Loucy (cell line): Measurements from ENCODE around the gene ZNF83.

ENCODE experiments used
- EZH2phosphoT487 ChIP-seq: fragments of 200-600 bp; IDR thresholded peaks from 2 replicates; pipeline ENCODE4 v1.6.1; 2018; ENCODE audit warnings: antibody characterized with exemption, mild to moderate bottlenecking, moderate library complexity, borderline replicate concordance
- TF ChIP-seq, protein P1 (sequence below): fragments of 200-600 bp; sonication (generic); conservative IDR thresholded peaks from 2 replicates; pipeline ENCODE4 v1.5.1; 2014; ENCODE audit warnings: mild to moderate bottlenecking, antibody characterized with exemption, low read length

DNA sequence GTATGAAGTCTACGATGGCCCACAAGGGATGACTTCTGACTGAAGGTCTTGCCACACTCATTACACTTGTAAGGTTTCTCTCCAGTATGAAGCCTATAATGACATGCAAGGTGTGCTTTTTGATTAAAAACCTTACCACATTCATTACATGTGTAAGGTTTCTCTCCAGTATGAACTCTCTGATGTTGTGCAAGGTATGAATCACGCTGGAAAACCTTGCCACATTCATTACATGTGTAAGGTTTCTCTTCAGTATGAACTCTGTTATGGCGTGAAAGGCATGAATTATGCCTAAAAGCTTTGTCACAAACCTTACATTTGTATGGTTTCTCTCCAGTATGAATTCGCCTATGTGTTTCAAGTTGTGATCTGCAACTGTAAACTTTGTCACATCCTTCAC, 15.0 kb upstream of the ZNF83 start:
- TF ChIP-seq, protein P1, sequence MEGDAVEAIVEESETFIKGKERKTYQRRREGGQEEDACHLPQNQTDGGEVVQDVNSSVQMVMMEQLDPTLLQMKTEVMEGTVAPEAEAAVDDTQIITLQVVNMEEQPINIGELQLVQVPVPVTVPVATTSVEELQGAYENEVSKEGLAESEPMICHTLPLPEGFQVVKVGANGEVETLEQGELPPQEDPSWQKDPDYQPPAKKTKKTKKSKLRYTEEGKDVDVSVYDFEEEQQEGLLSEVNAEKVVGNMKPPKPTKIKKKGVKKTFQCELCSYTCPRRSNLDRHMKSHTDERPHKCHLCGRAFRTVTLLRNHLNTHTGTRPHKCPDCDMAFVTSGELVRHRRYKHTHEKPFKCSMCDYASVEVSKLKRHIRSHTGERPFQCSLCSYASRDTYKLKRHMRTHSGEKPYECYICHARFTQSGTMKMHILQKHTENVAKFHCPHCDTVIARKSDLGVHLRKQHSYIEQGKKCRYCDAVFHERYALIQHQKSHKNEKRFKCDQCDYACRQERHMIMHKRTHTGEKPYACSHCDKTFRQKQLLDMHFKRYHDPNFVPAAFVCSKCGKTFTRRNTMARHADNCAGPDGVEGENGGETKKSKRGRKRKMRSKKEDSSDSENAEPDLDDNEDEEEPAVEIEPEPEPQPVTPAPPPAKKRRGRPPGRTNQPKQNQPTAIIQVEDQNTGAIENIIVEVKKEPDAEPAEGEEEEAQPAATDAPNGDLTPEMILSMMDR: no peak
- no peak for TF ChIP-seq EZH2phosphoT487
